ENCODE results near the gene LEKR1.
"Not testable (repeated sequence)": the region's sequence is repeated elsewhere in the genome, so short reads cannot be mapped to it uniquely, and the experiment has no call there.

LEKR1 gene

GRCh38 chr3:156826896-156827882, 1.0 kb downstream of the LEKR1 start:
- DNase-seq (ENCODE audit: low read depth): no peak
- peak overlapping the region; percentile 55 for H3K4me3 ChIP-seq (ENCODE audit: low read depth, low read length)

- no peak for DNase-seq (ENCODE audit: low read depth)
- no peak overlapping the region for H3K4me3 ChIP-seq (ENCODE audit: low read depth, low read length)
Observed at GRCh38 chr3:156831006-156831405, 4.9 kb downstream of the LEKR1 start.

GRCh38 chr3:156834435-156834834, 8.3 kb downstream of the LEKR1 start:
- no peak for DNase-seq (ENCODE audit: low read depth)
- no peak overlapping the region for H3K4me3 ChIP-seq (ENCODE audit: low read depth, low read length)

- DNase-seq (ENCODE audit: low read depth): no peak
Observed at GRCh38 chr3:156834962-156835535, 8.9 kb downstream of the LEKR1 start.

GRCh38 chr3:156836701-156837100, 10.5 kb downstream of the LEKR1 start:
- DNase-seq (ENCODE audit: low read depth): no peak
- no peak overlapping the region for H3K4me3 ChIP-seq (ENCODE audit: low read depth, low read length)

More at GRCh38 chr3:156834962-156835535, 8.9 kb downstream of the LEKR1 start:
- no peak overlapping the region for H3K4me3 ChIP-seq (ENCODE audit: low read depth, low read length)

GRCh38 chr3:156837115-156837514, 11.0 kb downstream of the LEKR1 start:
- no peak for DNase-seq (ENCODE audit: low read depth)
- H3K4me3 ChIP-seq (ENCODE audit: low read depth, low read length): no peak overlapping the region

- H3K4me3 ChIP-seq (ENCODE audit: low read depth, low read length): no peak overlapping the region
- DNase-seq (ENCODE audit: low read depth): no peak
Observed at GRCh38 chr3:156838035-156838434, 11.9 kb downstream of the LEKR1 start.

GRCh38 chr3:156840826-156841689, 14.9 kb downstream of the LEKR1 start:
- DNase-seq (ENCODE audit: low read depth): no peak
- no peak overlapping the region for H3K4me3 ChIP-seq (ENCODE audit: low read depth, low read length)

- DNase-seq (ENCODE audit: low read depth): no peak
- H3K4me3 ChIP-seq (ENCODE audit: low read depth, low read length): no peak overlapping the region
Observed at GRCh38 chr3:156843071-156843808, 17.1 kb downstream of the LEKR1 start.

GRCh38 chr3:156847752-156848448, 21.7 kb downstream of the LEKR1 start:
- no peak for DNase-seq (ENCODE audit: low read depth)
- H3K4me3 ChIP-seq (ENCODE audit: low read depth, low read length): no peak overlapping the region

- no peak for DNase-seq (ENCODE audit: low read depth)
Observed at GRCh38 chr3:156859578-156859977, 33.4 kb downstream of the LEKR1 start.

GRCh38 chr3:156860873-156861272, 34.7 kb downstream of the LEKR1 start:
- H3K4me3 ChIP-seq (ENCODE audit: low read depth, low read length): no peak overlapping the region
- DNase-seq (ENCODE audit: low read depth): no peak

More at GRCh38 chr3:156859578-156859977, 33.4 kb downstream of the LEKR1 start:
- no peak overlapping the region for H3K4me3 ChIP-seq (ENCODE audit: low read depth, low read length)

- no peak for DNase-seq (ENCODE audit: low read depth)
- H3K4me3 ChIP-seq (ENCODE audit: low read depth, low read length): no peak overlapping the region
Observed at GRCh38 chr3:156862338-156862737, 36.2 kb downstream of the LEKR1 start.

- H3K4me3 ChIP-seq (ENCODE audit: low read depth, low read length): no peak overlapping the region
- no peak for DNase-seq (ENCODE audit: low read depth)
Observed at GRCh38 chr3:156865732-156866131, 39.6 kb downstream of the LEKR1 start.

- DNase-seq (ENCODE audit: low read depth): no peak
- H3K4me3 ChIP-seq (ENCODE audit: low read depth, low read length): no peak overlapping the region
Observed at GRCh38 chr3:156867174-156867573, 41.0 kb downstream of the LEKR1 start.

GRCh38 chr3:156867920-156868319, 41.8 kb downstream of the LEKR1 start:
- no peak overlapping the region for H3K4me3 ChIP-seq (ENCODE audit: low read depth, low read length)
- no peak for DNase-seq (ENCODE audit: low read depth)

GRCh38 chr3:156873906-156874305, 47.8 kb downstream of the LEKR1 start:
- no peak overlapping the region for H3K4me3 ChIP-seq (ENCODE audit: low read depth, low read length)
- no peak for DNase-seq (ENCODE audit: low read depth)

GRCh38 chr3:156879491-156879890, 53.3 kb downstream of the LEKR1 start:
- DNase-seq (ENCODE audit: low read depth); H3K4me3 ChIP-seq (ENCODE audit: low read depth, low read length): not testable (repeated sequence)

GRCh38 chr3:156885761-156886160, 59.6 kb downstream of the LEKR1 start:
- DNase-seq (ENCODE audit: low read depth): no peak
- H3K4me3 ChIP-seq (ENCODE audit: low read depth, low read length): no peak overlapping the region
